Parathyroid adenoma (tissue), 2 donors: ENCODE results near the gene CDYL2.

Source experiments
- H2AFZ ChIP-seq: fragments of 300-600 bp; sonication (generic); one replicate; pipeline ENCODE4 v1.7.0; 2017; ENCODE audit warnings: antibody characterized with exemption, mild to moderate bottlenecking
- H3K27ac ChIP-seq: fragments of 300-600 bp; sonication (generic); one replicate; pipeline ENCODE4 v1.7.0; 2017
- H3K27me3 ChIP-seq: fragments of 300-600 bp; sonication (generic); one replicate; pipeline ENCODE4 v1.7.0; 2017; ENCODE audit warnings: low read length; ENCODE audit not compliant: control insufficient read depth, insufficient read depth
- H3K36me3 ChIP-seq: fragments of 300-600 bp; sonication (generic); one replicate; pipeline ENCODE4 v1.7.0; 2017; ENCODE audit warnings: low read length; ENCODE audit not compliant: control insufficient read depth, insufficient read depth
- H3K4me1 ChIP-seq: fragments of 300-600 bp; sonication (generic); one replicate; pipeline ENCODE4 v1.7.0; 2017; ENCODE audit warnings: control low read depth
- H3K4me2 ChIP-seq: fragments of 300-600 bp; sonication (generic); one replicate; pipeline ENCODE4 v1.7.0; 2017; ENCODE audit warnings: low read length
- H3K4me3 ChIP-seq: fragments of 300-600 bp; sonication (generic); one replicate; pipeline ENCODE4 v1.7.0; 2017; ENCODE audit warnings: low read depth, low read length
- H3K79me2 ChIP-seq: fragments of 300-600 bp; sonication (generic); one replicate; pipeline ENCODE4 v1.7.0; 2017; ENCODE audit warnings: control low read depth
- H3K9ac ChIP-seq: fragments of 300-600 bp; sonication (generic); one replicate; pipeline ENCODE4 v1.7.0; 2017; ENCODE audit warnings: mild to moderate bottlenecking
- H3K9me3 ChIP-seq: fragments of 300-600 bp; sonication (generic); one replicate; pipeline ENCODE4 v1.7.0; 2017; ENCODE audit warnings: low read length; ENCODE audit not compliant: control insufficient read depth
- TF ChIP-seq, protein P1 (sequence below): fragments of 300-600 bp; sonication (generic); IDR thresholded peaks from one replicate; pipeline ENCODE4 v1.7.0; 2017; ENCODE audit warnings: antibody characterized with exemption, mild to moderate bottlenecking
- donor health status: primary hyperparathyroidism.

Gene CDYL2

DNA sequence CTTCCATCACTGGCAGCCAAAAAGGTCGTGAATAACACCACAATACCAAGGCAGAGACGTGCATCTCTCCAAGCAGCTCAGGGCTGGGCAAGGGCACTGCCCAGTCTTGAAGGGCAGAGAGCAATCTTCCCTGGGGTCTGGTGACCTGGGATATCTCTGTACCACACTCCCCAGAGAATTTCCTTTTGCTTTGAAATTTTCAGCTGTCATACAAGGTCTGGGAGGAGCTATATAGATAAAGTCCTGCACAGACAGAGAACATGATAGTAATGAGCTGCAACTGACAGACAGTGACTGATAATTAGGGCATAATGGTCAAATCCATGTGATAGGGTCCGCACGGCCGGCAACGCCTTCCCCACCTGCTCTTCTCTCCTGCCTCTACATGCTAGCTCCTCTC lies 195.5 kb downstream of the CDYL2 start:
- no peaks in the 10 kb centered on the region for H3K36me3 ChIP-seq

GRCh38 chr16:80607204-80607603 lies 197.2 kb downstream of the CDYL2 start:
- Histone ChIP-seq H3K9me3 (no peaks in the 10 kb centered on the region), H3K27me3 (no peaks in the 10 kb centered on the region), H3K27ac (no peak overlapping the region), H3K36me3 (no peaks in the 10 kb centered on the region), H3K4me1 (no peaks in the 10 kb centered on the region), H2AFZ (no peak overlapping the region), H3K4me2 (no peak overlapping the region), H3K79me2 (no peaks in the 10 kb centered on the region), H3K4me3 (no peak overlapping the region), H3K9ac (no peak overlapping the region)
- TF ChIP-seq, protein P1, sequence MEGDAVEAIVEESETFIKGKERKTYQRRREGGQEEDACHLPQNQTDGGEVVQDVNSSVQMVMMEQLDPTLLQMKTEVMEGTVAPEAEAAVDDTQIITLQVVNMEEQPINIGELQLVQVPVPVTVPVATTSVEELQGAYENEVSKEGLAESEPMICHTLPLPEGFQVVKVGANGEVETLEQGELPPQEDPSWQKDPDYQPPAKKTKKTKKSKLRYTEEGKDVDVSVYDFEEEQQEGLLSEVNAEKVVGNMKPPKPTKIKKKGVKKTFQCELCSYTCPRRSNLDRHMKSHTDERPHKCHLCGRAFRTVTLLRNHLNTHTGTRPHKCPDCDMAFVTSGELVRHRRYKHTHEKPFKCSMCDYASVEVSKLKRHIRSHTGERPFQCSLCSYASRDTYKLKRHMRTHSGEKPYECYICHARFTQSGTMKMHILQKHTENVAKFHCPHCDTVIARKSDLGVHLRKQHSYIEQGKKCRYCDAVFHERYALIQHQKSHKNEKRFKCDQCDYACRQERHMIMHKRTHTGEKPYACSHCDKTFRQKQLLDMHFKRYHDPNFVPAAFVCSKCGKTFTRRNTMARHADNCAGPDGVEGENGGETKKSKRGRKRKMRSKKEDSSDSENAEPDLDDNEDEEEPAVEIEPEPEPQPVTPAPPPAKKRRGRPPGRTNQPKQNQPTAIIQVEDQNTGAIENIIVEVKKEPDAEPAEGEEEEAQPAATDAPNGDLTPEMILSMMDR: no peak

More for the DNA sequence above, 195.5 kb downstream of the CDYL2 start:
- no peaks in the 10 kb centered on the region for H3K79me2 ChIP-seq
- no peak overlapping the region for H3K27ac ChIP-seq
- H3K4me1 ChIP-seq: no peaks in the 10 kb centered on the region
- no peak overlapping the region for H3K9ac ChIP-seq
- no peak overlapping the region for H2AFZ ChIP-seq
- no peaks in the 10 kb centered on the region for H3K27me3 ChIP-seq
- H3K4me3 ChIP-seq: no peak overlapping the region
- no peaks in the 10 kb centered on the region for H3K9me3 ChIP-seq
- TF ChIP-seq, protein P1: no peak
- no peak overlapping the region for H3K4me2 ChIP-seq

DNA sequence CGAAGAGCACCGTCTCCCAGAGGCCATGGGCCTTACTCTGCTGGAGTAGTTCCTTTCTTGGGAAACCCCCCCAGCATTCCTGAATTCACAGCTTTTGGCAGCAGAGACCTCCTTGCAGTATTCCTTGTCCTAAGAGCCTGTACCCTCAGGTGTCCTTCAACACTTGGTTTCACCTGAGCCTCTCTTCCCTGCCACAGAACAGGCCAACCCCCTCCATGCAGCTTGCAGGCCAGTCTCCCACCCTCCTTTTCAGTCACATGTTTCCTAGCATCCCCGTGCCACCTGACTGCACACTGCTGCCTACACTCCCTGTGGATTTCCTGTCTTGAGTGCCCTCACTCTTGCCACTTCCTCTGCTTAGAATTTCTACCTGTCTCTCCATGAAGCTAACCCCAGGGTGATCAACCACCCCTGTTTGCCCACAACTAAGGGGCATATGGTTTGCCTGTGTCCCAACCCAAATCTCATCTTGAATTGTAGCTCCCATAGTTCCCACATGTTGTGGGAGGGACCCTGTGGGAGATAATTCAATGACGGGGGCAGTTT lies 198.1 kb downstream of the CDYL2 start:
- Histone ChIP-seq H3K4me3 (no peak overlapping the region), H3K27me3 (no peaks in the 10 kb centered on the region), H3K27ac (no peak overlapping the region), H2AFZ (no peak overlapping the region), H3K4me1 (no peaks in the 10 kb centered on the region), H3K4me2 (no peak overlapping the region), H3K9me3 (no peaks in the 10 kb centered on the region), H3K79me2 (no peaks in the 10 kb centered on the region), H3K36me3 (no peaks in the 10 kb centered on the region), H3K9ac (no peak overlapping the region)
- TF ChIP-seq, protein P1: no peak

- Histone ChIP-seq H3K4me3 (no peak overlapping the region), H3K27ac (no peak overlapping the region), H3K27me3 (no peaks in the 10 kb centered on the region), H3K4me2 (no peak overlapping the region), H3K4me1 (no peaks in the 10 kb centered on the region), H3K9me3 (no peaks in the 10 kb centered on the region), H3K36me3 (no peaks in the 10 kb centered on the region), H3K9ac (no peak overlapping the region), H3K79me2 (no peaks in the 10 kb centered on the region), H2AFZ (no peak overlapping the region)
- TF ChIP-seq, protein P1: no peak
Observed at GRCh38 chr16:80604600-80605355, 199.6 kb downstream of the CDYL2 start.

GRCh38 chr16:80602894-80603293 lies 201.5 kb downstream of the CDYL2 start:
- H3K27ac ChIP-seq: no peak overlapping the region
- no peaks in the 10 kb centered on the region for H3K27me3 ChIP-seq
- no peak overlapping the region for H3K4me3 ChIP-seq
- no peaks in the 10 kb centered on the region for H3K4me1 ChIP-seq
- TF ChIP-seq, protein P1: no peak
- H3K9me3 ChIP-seq: no peaks in the 10 kb centered on the region
- no peak overlapping the region for H3K4me2 ChIP-seq
- no peak overlapping the region for H2AFZ ChIP-seq
- H3K9ac ChIP-seq: no peak overlapping the region
- no peaks in the 10 kb centered on the region for H3K79me2 ChIP-seq
- no peaks in the 10 kb centered on the region for H3K36me3 ChIP-seq
